ENCODE data around the gene ASPSCR1. TPM values are rescaled to one million over a fixed set of nuclear protein-coding genes. Genes with fewer than 3 reads are reported as not detected.

ASPSCR1 gene
- total RNA-seq, 1 experiment from 2014 or later = 60.4 TPM

DNA sequence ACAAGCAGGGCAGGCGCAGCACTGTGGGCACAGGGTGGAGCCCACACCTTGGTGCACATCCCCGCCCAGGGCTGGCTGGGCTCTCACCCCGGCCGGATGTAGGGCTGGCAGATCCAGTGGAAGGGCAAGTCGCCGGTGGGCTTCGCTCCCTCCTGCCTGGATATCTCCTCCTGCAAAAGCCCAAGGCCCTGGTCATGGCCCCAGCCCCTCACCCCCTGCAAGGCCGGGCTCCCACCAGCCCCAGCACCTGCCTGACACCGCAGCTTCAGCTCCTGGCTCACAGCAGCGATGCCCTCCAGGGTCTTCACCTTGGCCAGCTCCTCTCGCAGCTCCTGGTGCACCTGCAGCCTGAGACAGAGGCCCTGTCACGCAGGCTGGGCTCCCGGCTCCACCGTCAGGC lies 83.2 kb downstream of the ASPSCR1 start:
- H3K27ac Mint-ChIP-seq = no peak overlapping the region
- ATAC-seq (no peak), DNase-seq (ENCODE audit: low spot score) (no peak)
- H3K4me3 Mint-ChIP-seq = no peak overlapping the region
- ChIA-PET CTCF (interaction anchor here (1.0 kb wide), 1 partner anchor 30 kb away, joined by 6 read pairs; no protein-coding TSS in a partner anchor), POLR2A (interaction anchor here (0.9 kb wide), 1 partner anchor 31 kb away, joined by 3 read pairs; no protein-coding TSS in a partner anchor)
- H3K27me3 Mint-ChIP-seq (ENCODE audit: low read depth) = no peaks in the 10 kb centered on the region
- no peaks in the 10 kb centered on the region for H3K9me3 Mint-ChIP-seq
- H3K4me1 Mint-ChIP-seq = no peaks in the 10 kb centered on the region
- peaks cover 3% of the 10 kb centered on the region; the same call in 1 of the 2 replicates for H3K36me3 Mint-ChIP-seq
- TF ChIP-seq, protein P1, sequence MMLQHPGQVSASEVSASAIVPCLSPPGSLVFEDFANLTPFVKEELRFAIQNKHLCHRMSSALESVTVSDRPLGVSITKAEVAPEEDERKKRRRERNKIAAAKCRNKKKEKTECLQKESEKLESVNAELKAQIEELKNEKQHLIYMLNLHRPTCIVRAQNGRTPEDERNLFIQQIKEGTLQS (CRISPR knock-in tag; conservative IDR thresholded peaks at IDR 0.05) = no peak
- TF ChIP-seq FOXK1 (CRISPR knock-in tag; IDR thresholded peaks at IDR 0.05) (no peak), JAZF1 (CRISPR knock-in tag; IDR thresholded peaks at IDR 0.05) (no peak), OVOL2 (CRISPR knock-in tag; IDR thresholded peaks at IDR 0.05; ENCODE audit: borderline replicate concordance) (no peak), ZNF121 (CRISPR knock-in tag; IDR thresholded peaks at IDR 0.05) (no peak), ESRRA (CRISPR knock-in tag; IDR thresholded peaks at IDR 0.05; ENCODE audit: borderline replicate concordance) (no peak), JUN (CRISPR knock-in tag; IDR thresholded peaks at IDR 0.05) (no peak), HMGA2 (CRISPR knock-in tag; IDR thresholded peaks at IDR 0.05) (no peak), KAT7 (CRISPR knock-in tag; IDR thresholded peaks at IDR 0.05; ENCODE audit: borderline replicate concordance) (no peak), NR2C2 (CRISPR knock-in tag; IDR thresholded peaks at IDR 0.05) (no peak)
- TF ChIP-seq, protein P2, sequence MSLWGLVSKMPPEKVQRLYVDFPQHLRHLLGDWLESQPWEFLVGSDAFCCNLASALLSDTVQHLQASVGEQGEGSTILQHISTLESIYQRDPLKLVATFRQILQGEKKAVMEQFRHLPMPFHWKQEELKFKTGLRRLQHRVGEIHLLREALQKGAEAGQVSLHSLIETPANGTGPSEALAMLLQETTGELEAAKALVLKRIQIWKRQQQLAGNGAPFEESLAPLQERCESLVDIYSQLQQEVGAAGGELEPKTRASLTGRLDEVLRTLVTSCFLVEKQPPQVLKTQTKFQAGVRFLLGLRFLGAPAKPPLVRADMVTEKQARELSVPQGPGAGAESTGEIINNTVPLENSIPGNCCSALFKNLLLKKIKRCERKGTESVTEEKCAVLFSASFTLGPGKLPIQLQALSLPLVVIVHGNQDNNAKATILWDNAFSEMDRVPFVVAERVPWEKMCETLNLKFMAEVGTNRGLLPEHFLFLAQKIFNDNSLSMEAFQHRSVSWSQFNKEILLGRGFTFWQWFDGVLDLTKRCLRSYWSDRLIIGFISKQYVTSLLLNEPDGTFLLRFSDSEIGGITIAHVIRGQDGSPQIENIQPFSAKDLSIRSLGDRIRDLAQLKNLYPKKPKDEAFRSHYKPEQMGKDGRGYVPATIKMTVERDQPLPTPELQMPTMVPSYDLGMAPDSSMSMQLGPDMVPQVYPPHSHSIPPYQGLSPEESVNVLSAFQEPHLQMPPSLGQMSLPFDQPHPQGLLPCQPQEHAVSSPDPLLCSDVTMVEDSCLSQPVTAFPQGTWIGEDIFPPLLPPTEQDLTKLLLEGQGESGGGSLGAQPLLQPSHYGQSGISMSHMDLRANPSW (CRISPR knock-in tag; conservative IDR thresholded peaks at IDR 0.05; ENCODE audit: low read depth) = no peak
- TF ChIP-seq, protein P3, sequence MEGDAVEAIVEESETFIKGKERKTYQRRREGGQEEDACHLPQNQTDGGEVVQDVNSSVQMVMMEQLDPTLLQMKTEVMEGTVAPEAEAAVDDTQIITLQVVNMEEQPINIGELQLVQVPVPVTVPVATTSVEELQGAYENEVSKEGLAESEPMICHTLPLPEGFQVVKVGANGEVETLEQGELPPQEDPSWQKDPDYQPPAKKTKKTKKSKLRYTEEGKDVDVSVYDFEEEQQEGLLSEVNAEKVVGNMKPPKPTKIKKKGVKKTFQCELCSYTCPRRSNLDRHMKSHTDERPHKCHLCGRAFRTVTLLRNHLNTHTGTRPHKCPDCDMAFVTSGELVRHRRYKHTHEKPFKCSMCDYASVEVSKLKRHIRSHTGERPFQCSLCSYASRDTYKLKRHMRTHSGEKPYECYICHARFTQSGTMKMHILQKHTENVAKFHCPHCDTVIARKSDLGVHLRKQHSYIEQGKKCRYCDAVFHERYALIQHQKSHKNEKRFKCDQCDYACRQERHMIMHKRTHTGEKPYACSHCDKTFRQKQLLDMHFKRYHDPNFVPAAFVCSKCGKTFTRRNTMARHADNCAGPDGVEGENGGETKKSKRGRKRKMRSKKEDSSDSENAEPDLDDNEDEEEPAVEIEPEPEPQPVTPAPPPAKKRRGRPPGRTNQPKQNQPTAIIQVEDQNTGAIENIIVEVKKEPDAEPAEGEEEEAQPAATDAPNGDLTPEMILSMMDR (IDR thresholded peaks at IDR 0.05) = no peak
- TF ChIP-seq, protein P4, sequence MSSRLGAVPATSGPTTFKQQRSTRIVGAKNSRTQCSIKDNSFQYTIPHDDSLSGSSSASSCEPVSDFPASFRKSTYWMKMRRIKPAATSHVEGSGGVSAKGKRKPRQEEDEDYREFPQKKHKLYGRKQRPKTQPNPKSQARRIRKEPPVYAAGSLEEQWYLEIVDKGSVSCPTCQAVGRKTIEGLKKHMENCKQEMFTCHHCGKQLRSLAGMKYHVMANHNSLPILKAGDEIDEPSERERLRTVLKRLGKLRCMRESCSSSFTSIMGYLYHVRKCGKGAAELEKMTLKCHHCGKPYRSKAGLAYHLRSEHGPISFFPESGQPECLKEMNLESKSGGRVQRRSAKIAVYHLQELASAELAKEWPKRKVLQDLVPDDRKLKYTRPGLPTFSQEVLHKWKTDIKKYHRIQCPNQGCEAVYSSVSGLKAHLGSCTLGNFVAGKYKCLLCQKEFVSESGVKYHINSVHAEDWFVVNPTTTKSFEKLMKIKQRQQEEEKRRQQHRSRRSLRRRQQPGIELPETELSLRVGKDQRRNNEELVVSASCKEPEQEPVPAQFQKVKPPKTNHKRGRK (CRISPR knock-in tag; IDR thresholded peaks at IDR 0.05; ENCODE audit: borderline replicate concordance) = no peak
- TF ChIP-seq, protein P5, sequence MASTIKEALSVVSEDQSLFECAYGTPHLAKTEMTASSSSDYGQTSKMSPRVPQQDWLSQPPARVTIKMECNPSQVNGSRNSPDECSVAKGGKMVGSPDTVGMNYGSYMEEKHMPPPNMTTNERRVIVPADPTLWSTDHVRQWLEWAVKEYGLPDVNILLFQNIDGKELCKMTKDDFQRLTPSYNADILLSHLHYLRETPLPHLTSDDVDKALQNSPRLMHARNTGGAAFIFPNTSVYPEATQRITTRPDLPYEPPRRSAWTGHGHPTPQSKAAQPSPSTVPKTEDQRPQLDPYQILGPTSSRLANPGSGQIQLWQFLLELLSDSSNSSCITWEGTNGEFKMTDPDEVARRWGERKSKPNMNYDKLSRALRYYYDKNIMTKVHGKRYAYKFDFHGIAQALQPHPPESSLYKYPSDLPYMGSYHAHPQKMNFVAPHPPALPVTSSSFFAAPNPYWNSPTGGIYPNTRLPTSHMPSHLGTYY (CRISPR knock-in tag; IDR thresholded peaks at IDR 0.05) = no peak
- TF ChIP-seq, protein P6, sequence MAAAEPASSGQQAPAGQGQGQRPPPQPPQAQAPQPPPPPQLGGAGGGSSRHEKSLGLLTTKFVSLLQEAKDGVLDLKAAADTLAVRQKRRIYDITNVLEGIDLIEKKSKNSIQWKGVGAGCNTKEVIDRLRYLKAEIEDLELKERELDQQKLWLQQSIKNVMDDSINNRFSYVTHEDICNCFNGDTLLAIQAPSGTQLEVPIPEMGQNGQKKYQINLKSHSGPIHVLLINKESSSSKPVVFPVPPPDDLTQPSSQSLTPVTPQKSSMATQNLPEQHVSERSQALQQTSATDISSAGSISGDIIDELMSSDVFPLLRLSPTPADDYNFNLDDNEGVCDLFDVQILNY (CRISPR knock-in tag; IDR thresholded peaks at IDR 0.05) = no peak
- TF ChIP-seq, protein P7, sequence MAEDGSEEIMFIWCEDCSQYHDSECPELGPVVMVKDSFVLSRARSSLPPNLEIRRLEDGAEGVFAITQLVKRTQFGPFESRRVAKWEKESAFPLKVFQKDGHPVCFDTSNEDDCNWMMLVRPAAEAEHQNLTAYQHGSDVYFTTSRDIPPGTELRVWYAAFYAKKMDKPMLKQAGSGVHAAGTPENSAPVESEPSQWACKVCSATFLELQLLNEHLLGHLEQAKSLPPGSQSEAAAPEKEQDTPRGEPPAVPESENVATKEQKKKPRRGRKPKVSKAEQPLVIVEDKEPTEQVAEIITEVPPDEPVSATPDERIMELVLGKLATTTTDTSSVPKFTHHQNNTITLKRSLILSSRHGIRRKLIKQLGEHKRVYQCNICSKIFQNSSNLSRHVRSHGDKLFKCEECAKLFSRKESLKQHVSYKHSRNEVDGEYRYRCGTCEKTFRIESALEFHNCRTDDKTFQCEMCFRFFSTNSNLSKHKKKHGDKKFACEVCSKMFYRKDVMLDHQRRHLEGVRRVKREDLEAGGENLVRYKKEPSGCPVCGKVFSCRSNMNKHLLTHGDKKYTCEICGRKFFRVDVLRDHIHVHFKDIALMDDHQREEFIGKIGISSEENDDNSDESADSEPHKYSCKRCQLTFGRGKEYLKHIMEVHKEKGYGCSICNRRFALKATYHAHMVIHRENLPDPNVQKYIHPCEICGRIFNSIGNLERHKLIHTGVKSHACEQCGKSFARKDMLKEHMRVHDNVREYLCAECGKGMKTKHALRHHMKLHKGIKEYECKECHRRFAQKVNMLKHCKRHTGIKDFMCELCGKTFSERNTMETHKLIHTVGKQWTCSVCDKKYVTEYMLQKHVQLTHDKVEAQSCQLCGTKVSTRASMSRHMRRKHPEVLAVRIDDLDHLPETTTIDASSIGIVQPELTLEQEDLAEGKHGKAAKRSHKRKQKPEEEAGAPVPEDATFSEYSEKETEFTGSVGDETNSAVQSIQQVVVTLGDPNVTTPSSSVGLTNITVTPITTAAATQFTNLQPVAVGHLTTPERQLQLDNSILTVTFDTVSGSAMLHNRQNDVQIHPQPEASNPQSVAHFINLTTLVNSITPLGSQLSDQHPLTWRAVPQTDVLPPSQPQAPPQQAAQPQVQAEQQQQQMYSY (CRISPR knock-in tag; IDR thresholded peaks at IDR 0.05) = no peak
- TF ChIP-seq, protein P8, sequence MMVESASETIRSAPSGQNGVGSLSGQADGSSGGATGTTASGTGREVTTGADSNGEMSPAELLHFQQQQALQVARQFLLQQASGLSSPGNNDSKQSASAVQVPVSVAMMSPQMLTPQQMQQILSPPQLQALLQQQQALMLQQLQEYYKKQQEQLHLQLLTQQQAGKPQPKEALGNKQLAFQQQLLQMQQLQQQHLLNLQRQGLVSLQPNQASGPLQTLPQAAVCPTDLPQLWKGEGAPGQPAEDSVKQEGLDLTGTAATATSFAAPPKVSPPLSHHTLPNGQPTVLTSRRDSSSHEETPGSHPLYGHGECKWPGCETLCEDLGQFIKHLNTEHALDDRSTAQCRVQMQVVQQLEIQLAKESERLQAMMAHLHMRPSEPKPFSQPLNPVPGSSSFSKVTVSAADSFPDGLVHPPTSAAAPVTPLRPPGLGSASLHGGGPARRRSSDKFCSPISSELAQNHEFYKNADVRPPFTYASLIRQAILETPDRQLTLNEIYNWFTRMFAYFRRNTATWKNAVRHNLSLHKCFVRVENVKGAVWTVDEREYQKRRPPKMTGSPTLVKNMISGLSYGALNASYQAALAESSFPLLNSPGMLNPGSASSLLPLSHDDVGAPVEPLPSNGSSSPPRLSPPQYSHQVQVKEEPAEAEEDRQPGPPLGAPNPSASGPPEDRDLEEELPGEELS (CRISPR knock-in tag; IDR thresholded peaks at IDR 0.05) = no peak
- TF ChIP-seq, protein P9, sequence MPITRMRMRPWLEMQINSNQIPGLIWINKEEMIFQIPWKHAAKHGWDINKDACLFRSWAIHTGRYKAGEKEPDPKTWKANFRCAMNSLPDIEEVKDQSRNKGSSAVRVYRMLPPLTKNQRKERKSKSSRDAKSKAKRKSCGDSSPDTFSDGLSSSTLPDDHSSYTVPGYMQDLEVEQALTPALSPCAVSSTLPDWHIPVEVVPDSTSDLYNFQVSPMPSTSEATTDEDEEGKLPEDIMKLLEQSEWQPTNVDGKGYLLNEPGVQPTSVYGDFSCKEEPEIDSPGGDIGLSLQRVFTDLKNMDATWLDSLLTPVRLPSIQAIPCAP (CRISPR knock-in tag; IDR thresholded peaks at IDR 0.05) = no peak
